OCI-LY3 (cell line): Measurements from ENCODE around the gene TNS3.

Source experiments
- H2AFZ ChIP-seq: fragments of 200-600, 300-600 bp; shearing (Covaris generic); 2 replicates; pipeline ENCODE4 v1.6.0; 2014; ENCODE audit warnings: antibody characterized with exemption, low read depth, low read length
- H3K27ac ChIP-seq: fragments of 200-600, 300-600 bp; sonication (generic); 2 replicates; pipeline ENCODE4 v1.5.1; 2014; ENCODE audit warnings: mild to moderate bottlenecking, low read length, moderate library complexity, mixed read lengths
- H3K27me3 ChIP-seq: fragments of 200-600, 300-600 bp; sonication (generic); 2 replicates; pipeline ENCODE4 v1.6.1; 2014; ENCODE audit warnings: low read depth, low read length, mixed read lengths
- H3K36me3 ChIP-seq: fragments of 200-600, 300-600 bp; sonication (generic); replicated peaks from 2 replicates; pipeline ENCODE3; 2014; ENCODE audit warnings: low read depth, low read length, mixed read lengths
- H3K4me1 ChIP-seq: fragments of 300-600, 200-600 bp; sonication (generic); 2 replicates; pipeline ENCODE4 v1.6.1; 2014; ENCODE audit warnings: low read length, mixed read lengths
- H3K4me2 ChIP-seq: fragments of 200-600, 300-600 bp; sonication (generic); 2 replicates; pipeline ENCODE4 v1.6.1; 2014; ENCODE audit warnings: low read length, mixed read lengths
- H3K4me3 ChIP-seq: fragments of 300-600, 200-600 bp; sonication (generic); 2 replicates; pipeline ENCODE4 v1.5.1; 2014; ENCODE audit warnings: antibody characterized with exemption, mild to moderate bottlenecking, low read length, moderate library complexity
- H3K79me2 ChIP-seq: fragments of 300-600, 200-600 bp; shearing (Covaris generic); 2 replicates; pipeline ENCODE4 v1.6.1; 2014; ENCODE audit warnings: mild to moderate bottlenecking, low read length, mixed read lengths
- H3K9ac ChIP-seq: fragments of 300-600, 200-600 bp; shearing (Covaris generic); 2 replicates; pipeline ENCODE4 v1.6.0; 2014; ENCODE audit warnings: mild to moderate bottlenecking, low read length, moderate library complexity
- H3K9me3 ChIP-seq: fragments of 200-600, 300-600 bp; shearing (Covaris generic); 2 replicates; pipeline ENCODE4 v1.6.1; 2014; ENCODE audit warnings: low read length, mixed read lengths; ENCODE audit not compliant: insufficient read depth
- H4K20me1 ChIP-seq: fragments of 200-600, 300-600 bp; sonication (generic); 2 replicates; pipeline ENCODE4 v1.6.1; 2016; ENCODE audit warnings: low read length, mixed read lengths; ENCODE audit not compliant: insufficient read depth
- CTCF ChIP-seq: fragments of 200-600, 300-600 bp; sonication (generic); IDR thresholded peaks from 2 replicates; pipeline ENCODE4 v1.5.1; 2014; ENCODE audit warnings: antibody characterized with exemption, low read length, low read depth
- EZH2phosphoT487 ChIP-seq: fragments of 200-600 bp; shearing (Covaris generic); IDR thresholded peaks from 2 replicates; pipeline ENCODE4 v1.6.1; 2018; ENCODE audit warnings: antibody characterized with exemption, mixed run types, low read depth

Gene TNS3

GRCh38 chr7:47383696-47384445 is 198.0 kb downstream of the TNS3 start:
- H4K20me1 ChIP-seq = no peaks in the 10 kb centered on the region
- no peaks in the 10 kb centered on the region for H3K27me3 ChIP-seq
- no peak overlapping the region for H3K27ac ChIP-seq
- H2AFZ ChIP-seq = no peak overlapping the region
- no peaks in the 10 kb centered on the region for H3K9me3 ChIP-seq
- H3K36me3 ChIP-seq = no peaks in the 10 kb centered on the region
- no peaks in the 10 kb centered on the region for H3K4me1 ChIP-seq
- H3K9ac ChIP-seq = no peak overlapping the region
- no peaks in the 10 kb centered on the region for H3K79me2 ChIP-seq
- no peak overlapping the region for H3K4me3 ChIP-seq
- no peak overlapping the region for H3K4me2 ChIP-seq
- no peak for TF ChIP-seq CTCF

GRCh38 chr7:47383072-47383471 is 198.8 kb downstream of the TNS3 start:
- no peaks in the 10 kb centered on the region for H3K4me1 ChIP-seq
- H4K20me1 ChIP-seq = no peaks in the 10 kb centered on the region
- H2AFZ ChIP-seq = no peak overlapping the region
- no peak for TF ChIP-seq EZH2phosphoT487
- TF ChIP-seq CTCF = no peak
- no peaks in the 10 kb centered on the region for H3K27me3 ChIP-seq
- H3K4me2 ChIP-seq = no peak overlapping the region
- H3K36me3 ChIP-seq = no peaks in the 10 kb centered on the region
- no peak overlapping the region for H3K4me3 ChIP-seq
- no peak overlapping the region for H3K9ac ChIP-seq
- no peak overlapping the region for H3K27ac ChIP-seq
- H3K79me2 ChIP-seq = no peaks in the 10 kb centered on the region
- no peaks in the 10 kb centered on the region for H3K9me3 ChIP-seq

- no peaks in the 10 kb centered on the region for H4K20me1 ChIP-seq
Measured at GRCh38 chr7:47382200-47382599, 199.7 kb downstream of the TNS3 start.

GRCh38 chr7:47381134-47381495 is 200.8 kb downstream of the TNS3 start:
- H3K79me2 ChIP-seq = no peaks in the 10 kb centered on the region
- H3K9me3 ChIP-seq = no peaks in the 10 kb centered on the region
- H3K27ac ChIP-seq = no peak overlapping the region
- no peaks in the 10 kb centered on the region for H3K27me3 ChIP-seq
- no peak overlapping the region for H3K9ac ChIP-seq
- H3K36me3 ChIP-seq = no peaks in the 10 kb centered on the region
- no peak overlapping the region for H3K4me3 ChIP-seq
- no peak overlapping the region for H2AFZ ChIP-seq
- H3K4me2 ChIP-seq = no peak overlapping the region
- no peaks in the 10 kb centered on the region for H4K20me1 ChIP-seq
- TF ChIP-seq EZH2phosphoT487 (no peak), CTCF (no peak)
- no peaks in the 10 kb centered on the region for H3K4me1 ChIP-seq

More at GRCh38 chr7:47382200-47382599, 199.7 kb downstream of the TNS3 start:
- Histone ChIP-seq H3K36me3 (no peaks in the 10 kb centered on the region), H3K4me3 (no peak overlapping the region), H3K79me2 (no peaks in the 10 kb centered on the region), H3K27ac (no peak overlapping the region), H3K27me3 (no peaks in the 10 kb centered on the region), H2AFZ (no peak overlapping the region), H3K9me3 (no peaks in the 10 kb centered on the region), H3K4me2 (no peak overlapping the region), H3K9ac (no peak overlapping the region), H3K4me1 (no peaks in the 10 kb centered on the region)
- no peak for TF ChIP-seq CTCF
- TF ChIP-seq EZH2phosphoT487 = no peak
